ENCODE results near the gene USP44. TPM values are rescaled to one million over a fixed set of nuclear protein-coding genes. Genes with fewer than 3 reads are reported as not detected.
A peak's percentile ranks its signal among the peaks of the same experiment; 100 is the strongest.

Gene USP44
- total and polyA plus RNA-seq, 2 of the 4 experiments (the other 2 are of a cell fraction), result 13.0 to 33.5 TPM

DNA sequence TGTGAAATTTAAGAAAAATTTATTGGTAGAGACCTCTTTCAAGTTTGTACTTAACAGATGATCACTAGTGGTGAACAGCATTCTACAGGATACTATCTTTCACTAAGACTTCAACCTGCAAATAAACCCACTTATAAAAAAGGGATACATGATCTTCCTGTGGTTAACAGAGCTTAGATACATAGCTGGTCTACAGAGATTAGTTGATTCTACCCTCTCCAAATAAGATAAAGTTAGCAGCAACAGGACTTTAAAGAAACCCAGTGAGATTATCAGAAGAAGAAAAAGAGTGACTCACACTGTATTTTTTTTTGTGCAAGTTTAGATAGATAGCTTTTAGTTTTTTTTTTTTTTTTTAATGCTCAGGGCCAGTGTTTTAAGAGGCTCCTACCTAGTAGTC lies 34.5 kb downstream of the USP44 start:
- no peak overlapping the region for H2BK120ac ChIP-seq (ENCODE audit: low read depth, low read length)
- H3K4me2 ChIP-seq (ENCODE audit: low read depth, low read length), result no peak overlapping the region
- no peaks in the 10 kb centered on the region for H4K20me1 ChIP-seq (ENCODE audit: insufficient read depth, low read length)
- H3K4ac ChIP-seq (ENCODE audit: low read depth, low read length), result no peak overlapping the region
- H4K91ac ChIP-seq (ENCODE audit: insufficient read depth, low read depth, low read length), result no peak overlapping the region
- no peaks in the 10 kb centered on the region for H3K4me1 ChIP-seq (ENCODE audit: control insufficient read depth, insufficient read depth, low read length)
- no peak overlapping the region for H2BK5ac ChIP-seq (ENCODE audit: low read depth, low read length, poor library complexity, severe bottlenecking)
- H3K56ac ChIP-seq (ENCODE audit: extremely low read depth, insufficient read depth, low read length), result no peak overlapping the region
- no peak overlapping the region for H2BK20ac ChIP-seq (ENCODE audit: low read depth, low read length)
- H2BK15ac ChIP-seq (ENCODE audit: low read depth, low read length), result no peak overlapping the region
- H3K36me3 ChIP-seq (ENCODE audit: control insufficient read depth, insufficient read depth, low read length), result peaks cover 39% of the 10 kb centered on the region
- ATAC-seq (ENCODE audit: low read depth) (peak; percentile 62), DNase-seq (peak; percentile 55)
- intact Hi-C loops (cut with micrococcal nuclease), result no loop called here
- H3K9me3 ChIP-seq (ENCODE audit: control insufficient read depth, insufficient read depth, low read length), result no peaks in the 10 kb centered on the region
- H3K14ac ChIP-seq (replicated peaks; ENCODE audit: low read depth, low read length), result no peak overlapping the region
- H3K9ac ChIP-seq (ENCODE audit: low read depth, low read length), result no peak overlapping the region
- H4K5ac ChIP-seq (ENCODE audit: low read depth, low read length), result no peak overlapping the region
- in situ Hi-C loops (cut with MboI; ENCODE audit: low sequenced_read_pairs), result no loop called here
- H3K9me1 ChIP-seq (ENCODE audit: insufficient read depth, low read length), result no peaks in the 10 kb centered on the region
- no peak overlapping the region for H3K23ac ChIP-seq (ENCODE audit: low read depth, low read length)
- H3K18ac ChIP-seq (ENCODE audit: low read depth, low read length), result no peak overlapping the region
- H2AFZ ChIP-seq (replicated peaks; ENCODE audit: low read length, poor library complexity), result no peak overlapping the region
- ChIA-PET POLR2A (ENCODE audit: unreplicated experiment) (interaction anchor here (0.6 kb wide), 1 partner anchor 24 kb away, joined by 3 read pairs; no protein-coding TSS in a partner anchor), CTCF (interaction anchor here (0.8 kb wide), 1 partner anchor 18 kb away, joined by 3 read pairs; no protein-coding TSS in a partner anchor)
- no peak overlapping the region for H4K8ac ChIP-seq (ENCODE audit: low read depth in 2 of 2, low read length in 2 of 2)
- H3K27me3 ChIP-seq (ENCODE audit: control insufficient read depth, insufficient read depth, low read length), result no peaks in the 10 kb centered on the region
- H2AK5ac ChIP-seq (ENCODE audit: low read depth, low read length), result no peak overlapping the region
- H3K79me1 ChIP-seq (ENCODE audit: low read depth in 1 of 2, low read length in 2 of 2), result peaks cover 0 to 5% of the 10 kb centered on the region in 2 experiments; a peak in 1 of 4 replicates
- TSS peak; percentile 85 for BruUV-seq (replicated peaks)
- H3K4me3 ChIP-seq (ENCODE audit: insufficient read depth, low read depth, low read length), result no peak overlapping the region
- dilution Hi-C loops (cut with HindIII; ENCODE audit: low sequenced_read_pairs, unreplicated experiment), result no loop called here
- H2AK9ac ChIP-seq (replicated peaks; ENCODE audit: low read depth, low read length, poor library complexity), result no peak overlapping the region
- TF ChIP-seq CEBPB (IDR thresholded peaks at IDR 0.05; ENCODE audit: low read depth, low read length) (no peak), MXI1 (IDR thresholded peaks at IDR 0.05; ENCODE audit: borderline replicate concordance, low read depth, low read length) (no peak), BHLHE40 (IDR thresholded peaks at IDR 0.05; ENCODE audit: low read depth, low read length) (no peak), MAZ (IDR thresholded peaks at IDR 0.05; ENCODE audit: borderline replicate concordance, low read depth, low read length) (no peak), CHD1 (IDR thresholded peaks at IDR 0.05; ENCODE audit: low read depth, low read length) (no peak), RCOR1 (IDR thresholded peaks at IDR 0.05; ENCODE audit: insufficient replicate concordance, low read length) (no peak), POLR2A (IDR thresholded peaks at IDR 0.05; ENCODE audit: low read depth, low read length) (no peak), RAD21 (IDR thresholded peaks at IDR 0.05; ENCODE audit: low read length) (no peak), NFE2L2 (IDR thresholded peaks at IDR 0.05; ENCODE audit: low read depth, low read length) (no peak)
- TF ChIP-seq, protein P1, sequence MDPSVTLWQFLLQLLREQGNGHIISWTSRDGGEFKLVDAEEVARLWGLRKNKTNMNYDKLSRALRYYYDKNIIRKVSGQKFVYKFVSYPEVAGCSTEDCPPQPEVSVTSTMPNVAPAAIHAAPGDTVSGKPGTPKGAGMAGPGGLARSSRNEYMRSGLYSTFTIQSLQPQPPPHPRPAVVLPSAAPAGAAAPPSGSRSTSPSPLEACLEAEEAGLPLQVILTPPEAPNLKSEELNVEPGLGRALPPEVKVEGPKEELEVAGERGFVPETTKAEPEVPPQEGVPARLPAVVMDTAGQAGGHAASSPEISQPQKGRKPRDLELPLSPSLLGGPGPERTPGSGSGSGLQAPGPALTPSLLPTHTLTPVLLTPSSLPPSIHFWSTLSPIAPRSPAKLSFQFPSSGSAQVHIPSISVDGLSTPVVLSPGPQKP (IDR thresholded peaks at IDR 0.05; ENCODE audit: borderline replicate concordance, low read depth, low read length), result no peak
- H3K27ac ChIP-seq (ENCODE audit: insufficient read depth, low read length), result peak overlapping the region; percentile 44; the same call in 1 of the 2 replicates

Measured in IMR-90 (cell line).